GM23338 (cell line): ENCODE data around the gene SLF2. TPM values are rescaled to one million over a fixed set of nuclear protein-coding genes. Genes with fewer than 3 reads are reported as not detected.

Source experiments
- ATAC-seq: fragments of 200-7000 bp; cut with Tn5 transposase; 3 replicates; pipeline ENCODE4 v1.9.1; 2020
- DNase-seq: peaks from one replicate; pipeline ENCODE4 v3.0.0-alpha.2; 2015; ENCODE audit warnings: low spot score
- H2AFZ ChIP-seq: fragments of 200-600 bp; sonication (generic); 2 replicates; pipeline ENCODE4 v1.8.0; 2016; ENCODE audit warnings: antibody characterized with exemption, mild to moderate bottlenecking, moderate library complexity
- H3F3A ChIP-seq: fragments of 200-600 bp; sonication (generic); replicated peaks from 2 replicates; pipeline ENCODE4 v1.8.0; 2017; ENCODE audit warnings: antibody characterized with exemption, mixed run types, low read depth
- H3K27ac ChIP-seq: fragments of 200-600 bp; sonication (generic); 2 replicates; pipeline ENCODE4 v1.6.1; 2016; ENCODE audit warnings: low read depth
- H3K27me3 ChIP-seq: fragments of 200-600 bp; sonication (generic); 2 replicates; pipeline ENCODE4 v1.8.0; 2016; ENCODE audit warnings: mild to moderate bottlenecking, mixed run types, moderate library complexity; ENCODE audit not compliant: insufficient read depth
- H3K36me3 ChIP-seq: fragments of 200-600 bp; sonication (generic); 2 replicates; pipeline ENCODE4 v1.8.0; 2016; ENCODE audit warnings: mild to moderate bottlenecking; ENCODE audit not compliant: insufficient read depth
- H3K4me1 ChIP-seq: fragments of 200-600 bp; sonication (generic); 2 replicates; pipeline ENCODE4 v1.8.0; 2016; ENCODE audit warnings: mild to moderate bottlenecking, moderate library complexity; ENCODE audit not compliant: insufficient read depth
- H3K4me2 ChIP-seq: fragments of 200-600 bp; sonication (generic); 2 replicates; pipeline ENCODE4 v1.7.1; 2017; ENCODE audit warnings: mixed run types
- H3K4me3 ChIP-seq: fragments of 200-600 bp; sonication (generic); 2 replicates; pipeline ENCODE4 v1.6.1; 2016; ENCODE audit warnings: mixed run types
- H3K79me2 ChIP-seq: fragments of 200-600 bp; sonication (generic); replicated peaks from 2 replicates; pipeline ENCODE4 v1.8.0; 2017; ENCODE audit warnings: mild to moderate bottlenecking; ENCODE audit not compliant: insufficient read depth
- H3K9me2 ChIP-seq: fragments of 200-600 bp; sonication (generic); 2 replicates; pipeline ENCODE4 v1.8.0; 2017; ENCODE audit not compliant: insufficient read depth
- H4K20me1 ChIP-seq: fragments of 200-600 bp; sonication (generic); replicated peaks from 2 replicates; pipeline ENCODE4 v1.8.0; 2017; ENCODE audit warnings: mild to moderate bottlenecking; ENCODE audit not compliant: insufficient read depth
- H3K27ac Mint-ChIP-seq: 2 replicates; pipeline ENCODE4 v1.8.0; 2020; ENCODE audit warnings: inconsistent platforms, mild to moderate bottlenecking, moderate library complexity, mixed read lengths
- H3K27me3 Mint-ChIP-seq: 3 replicates; pipeline ENCODE4 v1.8.0; 2022; ENCODE audit warnings: low read depth, mild to moderate bottlenecking, moderate library complexity, mixed read lengths, inconsistent platforms; ENCODE audit not compliant: insufficient read depth, poor library complexity
- H3K36me3 Mint-ChIP-seq: 3 replicates; pipeline ENCODE4 v1.8.0; 2021; ENCODE audit warnings: low read depth, mild to moderate bottlenecking, inconsistent platforms, moderate library complexity, mixed read lengths
- H3K4me1 Mint-ChIP-seq: 3 replicates; pipeline ENCODE4 v1.8.0; 2020; ENCODE audit warnings: mild to moderate bottlenecking, inconsistent platforms, mixed read lengths
- H3K4me3 Mint-ChIP-seq: 3 replicates; pipeline ENCODE4 v1.8.0; 2021; ENCODE audit warnings: moderate library complexity, mild to moderate bottlenecking, inconsistent platforms, mixed read lengths
- H3K9me3 Mint-ChIP-seq: 3 replicates; pipeline ENCODE4 v1.8.0; 2020; ENCODE audit warnings: moderate library complexity, mild to moderate bottlenecking, inconsistent platforms, mixed read lengths
- CREB1 ChIP-seq: fragments of 250-450 bp; sonication (Bioruptor Pico); IDR thresholded peaks from 2 replicates; pipeline ENCODE4 v1.5.0; 2020; ENCODE audit warnings: low read depth, mild to moderate bottlenecking, moderate library complexity
- EZH2phosphoT487 ChIP-seq: fragments of 200-600 bp; sonication (generic); IDR thresholded peaks from one replicate; pipeline ENCODE4 v1.8.1; 2018; ENCODE audit warnings: antibody characterized with exemption; ENCODE audit not compliant: unreplicated experiment
- JUNB ChIP-seq: IDR thresholded peaks from one replicate; pipeline ENCODE4 v1.6.1; 2016; ENCODE audit warnings: antibody characterized with exemption; ENCODE audit not compliant: unreplicated experiment
- STAT1 ChIP-seq: IDR thresholded peaks from one replicate; pipeline ENCODE4 v1.6.1; 2016; ENCODE audit warnings: antibody characterized with exemption; ENCODE audit not compliant: unreplicated experiment
- ZNF114 ChIP-seq: fragments of 250-450 bp; sonication (Bioruptor Pico); IDR thresholded peaks from 2 replicates; pipeline ENCODE4 v1.5.0; 2020; ENCODE audit warnings: mild to moderate bottlenecking, moderate library complexity
- microRNA counts: library from miRNA; unstranded; fragments of <30 nt; microRNA quantifications from one replicate; lab custom pipeline; 2017
- microRNA-seq: library from miRNA; unstranded; fragments of <30 nt; microRNA quantifications from one replicate; pipeline ENCODE4, GENCODE V29; 2017
- polyA plus RNA-seq: library from polyadenylated mRNA; unstranded; fragments of >200 nt; fragmentation: Nextera tagmentation; extraction: Ambion mirVana; gene quantifications from 2 replicates; pipeline ENCODE4 v1.2.1, GENCODE V29; 2016
- small RNA-seq: library from RNA; depleted of rRNA; stranded (forward); fragments of <200 nt; gene quantifications from one replicate; pipeline ENCODE3, GENCODE V24; 2014; ENCODE audit warnings: low replicate concordance
- total RNA-seq: library from RNA; depleted of rRNA; stranded (reverse); fragments of >200 nt; shearing (Covaris generic); gene quantifications from 2 replicates; pipeline ENCODE4 v1.2.3, GENCODE V29; 2014; rRNA removed
- TF ChIP-seq, protein P1 (sequence below), 2 experiments: fragments of 200-600 bp in 1 of 2; sonication (generic) in 1 of 2; conservative IDR thresholded peaks; 2 replicates each; pipeline versions ENCODE4 v1.5.1 to v1.6.1; 2016 to 2017; ENCODE audit warnings: antibody characterized with exemption in 2 of 2, low read depth in 2 of 2, mild to moderate bottlenecking in 2 of 2, moderate library complexity in 1 of 2
- TF ChIP-seq, protein P2 (sequence below): IDR thresholded peaks from 2 replicates; pipeline ENCODE4 v1.6.1; 2016; ENCODE audit warnings: antibody characterized with exemption

SLF2 gene
- total and polyA plus RNA-seq, 2 experiments from 2014 or later, result 13.6 to 22.1 TPM

DNA sequence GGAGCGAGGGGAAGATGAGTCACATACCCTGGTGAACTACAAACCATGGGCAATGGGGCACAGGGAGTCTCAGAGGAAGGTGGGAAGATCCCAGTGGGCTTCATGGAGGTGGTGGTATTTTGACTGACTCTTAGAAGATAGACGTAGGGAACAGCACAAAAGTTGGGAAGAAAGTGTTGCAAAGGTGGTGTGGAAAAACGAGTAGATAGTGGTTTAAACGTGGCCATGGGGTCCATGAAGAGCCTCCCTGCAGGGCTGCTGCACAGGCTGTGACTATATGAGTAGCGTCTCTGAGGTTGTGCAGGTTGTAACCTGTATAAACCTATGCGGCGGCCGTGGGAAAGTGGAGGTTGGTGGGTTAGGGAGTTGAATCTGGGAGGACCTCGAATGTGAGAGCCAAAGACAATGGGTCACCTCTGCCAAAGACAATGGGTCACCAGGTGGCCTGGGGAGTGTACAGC, 100.6 kb downstream of the SLF2 start (continued):
- no peak for TF ChIP-seq EZH2phosphoT487
- TF ChIP-seq, protein P1, sequence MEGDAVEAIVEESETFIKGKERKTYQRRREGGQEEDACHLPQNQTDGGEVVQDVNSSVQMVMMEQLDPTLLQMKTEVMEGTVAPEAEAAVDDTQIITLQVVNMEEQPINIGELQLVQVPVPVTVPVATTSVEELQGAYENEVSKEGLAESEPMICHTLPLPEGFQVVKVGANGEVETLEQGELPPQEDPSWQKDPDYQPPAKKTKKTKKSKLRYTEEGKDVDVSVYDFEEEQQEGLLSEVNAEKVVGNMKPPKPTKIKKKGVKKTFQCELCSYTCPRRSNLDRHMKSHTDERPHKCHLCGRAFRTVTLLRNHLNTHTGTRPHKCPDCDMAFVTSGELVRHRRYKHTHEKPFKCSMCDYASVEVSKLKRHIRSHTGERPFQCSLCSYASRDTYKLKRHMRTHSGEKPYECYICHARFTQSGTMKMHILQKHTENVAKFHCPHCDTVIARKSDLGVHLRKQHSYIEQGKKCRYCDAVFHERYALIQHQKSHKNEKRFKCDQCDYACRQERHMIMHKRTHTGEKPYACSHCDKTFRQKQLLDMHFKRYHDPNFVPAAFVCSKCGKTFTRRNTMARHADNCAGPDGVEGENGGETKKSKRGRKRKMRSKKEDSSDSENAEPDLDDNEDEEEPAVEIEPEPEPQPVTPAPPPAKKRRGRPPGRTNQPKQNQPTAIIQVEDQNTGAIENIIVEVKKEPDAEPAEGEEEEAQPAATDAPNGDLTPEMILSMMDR (conservative IDR thresholded peaks at IDR 0.05; ENCODE audit: low read depth in 2 of 2), result no peak
- no peak for TF ChIP-seq CREB1 (CRISPR knock-in tag)
- no peak for TF ChIP-seq STAT1
- TF ChIP-seq, protein P2, sequence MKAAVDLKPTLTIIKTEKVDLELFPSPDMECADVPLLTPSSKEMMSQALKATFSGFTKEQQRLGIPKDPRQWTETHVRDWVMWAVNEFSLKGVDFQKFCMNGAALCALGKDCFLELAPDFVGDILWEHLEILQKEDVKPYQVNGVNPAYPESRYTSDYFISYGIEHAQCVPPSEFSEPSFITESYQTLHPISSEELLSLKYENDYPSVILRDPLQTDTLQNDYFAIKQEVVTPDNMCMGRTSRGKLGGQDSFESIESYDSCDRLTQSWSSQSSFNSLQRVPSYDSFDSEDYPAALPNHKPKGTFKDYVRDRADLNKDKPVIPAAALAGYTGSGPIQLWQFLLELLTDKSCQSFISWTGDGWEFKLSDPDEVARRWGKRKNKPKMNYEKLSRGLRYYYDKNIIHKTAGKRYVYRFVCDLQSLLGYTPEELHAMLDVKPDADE, result no peak
- TF ChIP-seq ZNF114, result no peak
- no peak for TF ChIP-seq JUNB

DNA sequence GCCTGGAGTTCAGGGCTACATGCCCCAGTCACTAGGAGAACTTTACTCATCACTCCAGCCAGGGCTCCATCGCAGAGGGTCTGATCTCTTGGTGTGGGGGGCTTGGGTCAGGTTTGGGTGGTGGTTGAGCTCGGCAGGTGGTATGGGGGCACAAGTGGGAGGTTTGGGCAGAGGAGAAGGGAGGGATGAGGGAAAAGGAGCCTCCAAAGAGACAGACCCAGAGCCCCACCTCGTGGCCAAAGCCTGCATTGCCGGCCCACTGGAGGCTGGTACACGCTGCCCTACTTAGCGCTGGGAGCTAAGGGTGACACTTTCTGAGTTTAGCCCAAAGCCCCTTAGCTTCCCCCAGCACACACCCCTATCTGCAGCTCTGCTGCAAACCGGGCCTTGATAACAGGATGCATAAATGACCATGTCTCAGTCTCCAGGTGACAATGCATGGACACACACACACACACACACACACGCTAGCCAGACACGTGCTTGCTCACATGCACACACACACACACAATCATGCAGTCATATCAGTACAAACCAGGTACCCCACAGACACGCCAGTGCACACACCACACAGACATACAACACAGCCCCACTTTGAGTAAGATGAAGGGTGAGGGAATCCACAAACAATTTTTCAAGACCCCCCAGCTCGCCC, 101.6 kb downstream of the SLF2 start:
- 0 out of 2 replicates have a peak, but pooled peaks cover 4% of the 10 kb centered on the region for H3F3A ChIP-seq
- Mint-ChIP-seq H3K27me3 (peaks cover 56% of the 10 kb centered on the region), H3K9me3 (no peaks in the 10 kb centered on the region; the same call in 2 of the 3 replicates), H3K36me3 (no peaks in the 10 kb centered on the region; the same call in 2 of the 3 replicates), H3K4me1 (peaks cover 23% of the 10 kb centered on the region), H3K27ac (no peak overlapping the region), H3K4me3 (no peak overlapping the region)
- peaks cover 45% of the 10 kb centered on the region for H3K27me3 ChIP-seq
- H3K79me2 ChIP-seq, result no peaks in the 10 kb centered on the region
- H3K4me2 ChIP-seq, result peak overlapping the region; percentile 48; the same call in 1 of the 2 replicates
- no peaks in the 10 kb centered on the region for H3K9me2 ChIP-seq
- no peaks in the 10 kb centered on the region for H4K20me1 ChIP-seq
- no peak overlapping the region for H3K27ac ChIP-seq
- DNase-seq, result peak; percentile 85
- no peak overlapping the region for H2AFZ ChIP-seq
- ATAC-seq, result peak; percentile 23
- H3K4me3 ChIP-seq, result no peak overlapping the region
- H3K4me1 ChIP-seq, result peaks cover 23% of the 10 kb centered on the region; the same call in 1 of the 2 replicates
- TF ChIP-seq JUNB, result no peak
- TF ChIP-seq, protein P1 (conservative IDR thresholded peaks at IDR 0.05; ENCODE audit: low read depth in 2 of 2), result peak; percentile 78 to 89
- H3K36me3 ChIP-seq, result no peaks in the 10 kb centered on the region

MicroRNAs encoded within 50 kb of the gene (microRNA counts, 767-probe panel; counts per million panel counts)
- microRNA hsa-miR-608 (lab: Ali Mortazavi, UCI), result not detected

Small RNA genes within 50 kb of the gene (microRNA-seq; reads per million reads assigned to microRNA genes)
- gene MIR608, result not detected

Small RNA genes within 50 kb of the gene (small RNA-seq; reads per million reads assigned to genes)
- gene MIR608 (not detected), gene RF00019 (not detected)

Other genes starting within 250 kb of the SLF2 start
- gene PAX2, start 167.4 kb upstream of the SLF2 start, total RNA-seq, result not detected in 2 replicates
- gene PAX2, start 167.4 kb upstream of the SLF2 start, polyA plus RNA-seq, result not detected in 2 replicates
- 7.3 and 8.5 TPM in 2 replicates for gene SEMA4G, start 56.5 kb downstream of the SLF2 start, total RNA-seq
- gene SEMA4G, start 56.5 kb downstream of the SLF2 start, polyA plus RNA-seq, result 5.3 and 6.3 TPM in 2 replicates
- gene MRPL43, start 74.5 kb downstream of the SLF2 start, total RNA-seq, result 60.4 and 76.9 TPM in 2 replicates
- gene MRPL43, start 74.5 kb downstream of the SLF2 start, polyA plus RNA-seq, result 124 and 126 TPM in 2 replicates
- gene TWNK, start 74.6 kb downstream of the SLF2 start, total RNA-seq, result 24.5 and 29.4 TPM in 2 replicates
- 11.4 and 12.2 TPM in 2 replicates for gene TWNK, start 74.6 kb downstream of the SLF2 start, polyA plus RNA-seq
- gene LZTS2, start 86.8 kb downstream of the SLF2 start, total RNA-seq, result 62.8 and 88.3 TPM in 2 replicates
- 27.6 and 28.8 TPM in 2 replicates for gene LZTS2, start 86.8 kb downstream of the SLF2 start, polyA plus RNA-seq
- gene PDZD7, start 118.2 kb downstream of the SLF2 start, total RNA-seq, result 1.7 and 2.3 TPM in 2 replicates
- gene PDZD7, start 118.2 kb downstream of the SLF2 start, polyA plus RNA-seq, result 1.5 and 1.7 TPM in 2 replicates
- 2.3 and 3.8 TPM in 2 replicates for gene SFXN3, start 118.3 kb downstream of the SLF2 start, total RNA-seq
- gene SFXN3, start 118.3 kb downstream of the SLF2 start, polyA plus RNA-seq, result 0.68 and 0.73 TPM in 2 replicates
- 1.2 and 1.3 TPM in 2 replicates for gene KAZALD1, start 149.0 kb downstream of the SLF2 start, total RNA-seq
- 0.27 and 0.75 TPM in 2 replicates for gene KAZALD1, start 149.0 kb downstream of the SLF2 start, polyA plus RNA-seq
- gene TLX1, start 218.3 kb downstream of the SLF2 start, total RNA-seq, result not detected in 2 replicates
- not detected in 2 replicates for gene TLX1, start 218.3 kb downstream of the SLF2 start, polyA plus RNA-seq